Vagina (tissue), 2 donors: ENCODE measurements around the gene SELENOV. TPM values are rescaled to one million over a fixed set of nuclear protein-coding genes. Genes with fewer than 3 reads are reported as not detected.

Source experiments
- DNase-seq, 2 donors: peaks; one replicate each; pipeline ENCODE4 v3.0.0-alpha.2; 2017; ENCODE audit errors: extremely low spot score in 2 of 2
- H3K27ac ChIP-seq: fragments of 200-600 bp; sonication (generic); one replicate; pipeline ENCODE4 v1.5.1; 2019
- H3K27me3 ChIP-seq: fragments of 200-600 bp; sonication (generic); one replicate; pipeline ENCODE4 v1.5.1; 2019
- H3K36me3 ChIP-seq, 2 donors: fragments of 200-600 bp; sonication (generic); one replicate each; pipeline ENCODE4 v1.5.1; 2017 to 2019
- H3K4me1 ChIP-seq: fragments of 200-600 bp; sonication (generic); one replicate; pipeline ENCODE4 v1.5.1; 2019
- H3K4me3 ChIP-seq, 2 donors: fragments of 200-600 bp; sonication (generic); 1 replicate in 1 of 2; 2 replicates in 1 of 2; pipeline ENCODE4 v1.5.1; 2016 to 2019
- H3K9me3 ChIP-seq: fragments of 200-600 bp; sonication (generic); one replicate; pipeline ENCODE4 v1.5.1; 2019
- CTCF ChIP-seq, 3 experiments: fragments of 450-650 bp in 2 of 3; fragments of 200-600 bp in 1 of 3; sonication (generic) in 1 of 3; IDR thresholded peaks; one replicate each; pipeline ENCODE4 v1.5.1; 2017 to 2019; ENCODE audit warnings: antibody characterized with exemption in 3 of 3, mild to moderate bottlenecking in 2 of 3, moderate library complexity in 2 of 3
- POLR2A ChIP-seq, 2 donors: fragments of 450-650 bp; IDR thresholded peaks; one replicate each; pipeline ENCODE4 v1.6.1; 2017; ENCODE audit warnings: antibody characterized with exemption in 2 of 2, mild to moderate bottlenecking in 2 of 2, moderate library complexity in 2 of 2
- POLR2AphosphoS5 ChIP-seq, 2 donors: sonication (generic); formaldehyde crosslinking; IDR thresholded peaks; one replicate each; pipeline ENCODE4 v1.9.0; 2017; ENCODE audit warnings: antibody characterized with exemption in 2 of 2, mild to moderate bottlenecking in 2 of 2, low read depth in 1 of 2; ENCODE audit not compliant: insufficient read depth in 1 of 2
- intact Hi-C: fragments of 100-400 bp; cut with DNase I; formaldehyde crosslinking; loops from one replicate; pipeline ENCODE4 v1.15.1; 2023
- total RNA-seq: library from RNA; depleted of rRNA; stranded (reverse); fragments of >200 nt; gene quantifications from one replicate; pipeline ENCODE4 v1.2.3, GENCODE V29; 2016

Gene SELENOV
- total RNA-seq, 1 donor from 2014 or later: not detected

- peak overlapping the region; percentile 93 for H3K27ac ChIP-seq
- H3K36me3 ChIP-seq: no peaks in the 10 kb centered on the region
- no peaks in the 10 kb centered on the region for H3K9me3 ChIP-seq
- H3K4me3 ChIP-seq: peak overlapping the region; percentile 66 to 99
- H3K4me1 ChIP-seq: peaks cover 10% of the 10 kb centered on the region
- H3K27me3 ChIP-seq: no peaks in the 10 kb centered on the region
- TF ChIP-seq POLR2AphosphoS5 (IDR thresholded peaks at IDR 0.05; ENCODE audit: insufficient read depth in 1 of 2, low read depth in 1 of 2): peak in 1 of 2 donors; percentile 11
- no peak for TF ChIP-seq POLR2A (IDR thresholded peaks at IDR 0.05)
- no peak for DNase-seq
- intact Hi-C loops: no loop called here
These were observed 25.4 kb downstream of the SELENOV start for GRCh38 chr19:39540333-39540673.

- Histone ChIP-seq H3K4me1 (peaks cover 10% of the 10 kb centered on the region), H3K4me3 (no peak overlapping the region), H3K9me3 (no peaks in the 10 kb centered on the region), H3K27me3 (no peaks in the 10 kb centered on the region), H3K27ac (no peak overlapping the region), H3K36me3 (no peaks in the 10 kb centered on the region)
- TF ChIP-seq POLR2AphosphoS5 (IDR thresholded peaks at IDR 0.05; ENCODE audit: insufficient read depth in 1 of 2, low read depth in 1 of 2) (no peak), POLR2A (IDR thresholded peaks at IDR 0.05) (no peak), CTCF (IDR thresholded peaks at IDR 0.05) (no peak)
- DNase-seq: no peak
- intact Hi-C loops: no loop called here
These were observed 27.3 kb downstream of the SELENOV start for GRCh38 chr19:39542206-39542605.

GRCh38 chr19:39543477-39543857 is 28.5 kb downstream of the SELENOV start:
- intact Hi-C loops: no loop called here
- H3K27ac ChIP-seq: no peak overlapping the region

GRCh38 chr19:39544226-39544903 is 29.4 kb downstream of the SELENOV start:
- Histone ChIP-seq H3K4me3 (no peak overlapping the region), H3K27me3 (no peaks in the 10 kb centered on the region), H3K36me3 (no peaks in the 10 kb centered on the region), H3K27ac (no peak overlapping the region), H3K9me3 (no peaks in the 10 kb centered on the region), H3K4me1 (no peaks in the 10 kb centered on the region)
- TF ChIP-seq POLR2A (IDR thresholded peaks at IDR 0.05) (no peak), CTCF (IDR thresholded peaks at IDR 0.05) (no peak)
- no peak for DNase-seq
- intact Hi-C loops: no loop called here

More at GRCh38 chr19:39543477-39543857, 28.5 kb downstream of the SELENOV start:
- no peak for TF ChIP-seq POLR2AphosphoS5 (IDR thresholded peaks at IDR 0.05; ENCODE audit: insufficient read depth in 1 of 2, low read depth in 1 of 2)
- TF ChIP-seq POLR2A (IDR thresholded peaks at IDR 0.05): no peak
- TF ChIP-seq CTCF (IDR thresholded peaks at IDR 0.05): no peak
- H3K9me3 ChIP-seq: no peaks in the 10 kb centered on the region
- DNase-seq: no peak
- H3K4me1 ChIP-seq: peaks cover 7% of the 10 kb centered on the region
- H3K4me3 ChIP-seq: no peak overlapping the region
- H3K27me3 ChIP-seq: no peaks in the 10 kb centered on the region
- H3K36me3 ChIP-seq: no peaks in the 10 kb centered on the region

GRCh38 chr19:39544911-39545310 is 30.0 kb downstream of the SELENOV start:
- intact Hi-C loops: no loop called here
- H3K36me3 ChIP-seq: no peaks in the 10 kb centered on the region
- DNase-seq: no peak
- TF ChIP-seq POLR2A (IDR thresholded peaks at IDR 0.05) (no peak), CTCF (IDR thresholded peaks at IDR 0.05) (no peak), POLR2AphosphoS5 (IDR thresholded peaks at IDR 0.05; ENCODE audit: insufficient read depth in 1 of 2, low read depth in 1 of 2) (no peak)
- H3K27ac ChIP-seq: no peak overlapping the region
- no peaks in the 10 kb centered on the region for H3K27me3 ChIP-seq
- H3K4me3 ChIP-seq: no peak overlapping the region
- H3K9me3 ChIP-seq: no peaks in the 10 kb centered on the region
- no peaks in the 10 kb centered on the region for H3K4me1 ChIP-seq
